Renal cortex interstitium (tissue), 15 donors: ENCODE data around the gene CHRNB1. TPM values are rescaled to one million over a fixed set of nuclear protein-coding genes. Genes with fewer than 3 reads are reported as not detected.

ENCODE experiments used
- DNase-seq, 11 donors: peaks; one replicate each; pipeline ENCODE4 v3.0.0-alpha.2; 2013; ENCODE audit warnings: low read depth in 9 of 11, low spot score in 4 of 11; ENCODE audit errors: extremely low read depth in 1 of 11
- long read RNA-seq, 16 experiments: transcript quantifications; one replicate each; lab custom pipeline, GENCODE V29; 2026
- polyA plus RNA-seq, 3 donors: library from polyadenylated mRNA; unstranded; fragments of 120-200 nt; gene quantifications; one replicate each; pipeline ENCODE4 v1.2.1, GENCODE V29; 2013; ENCODE audit not compliant: insufficient read length in 3 of 3

The CHRNB1 gene, protein sequence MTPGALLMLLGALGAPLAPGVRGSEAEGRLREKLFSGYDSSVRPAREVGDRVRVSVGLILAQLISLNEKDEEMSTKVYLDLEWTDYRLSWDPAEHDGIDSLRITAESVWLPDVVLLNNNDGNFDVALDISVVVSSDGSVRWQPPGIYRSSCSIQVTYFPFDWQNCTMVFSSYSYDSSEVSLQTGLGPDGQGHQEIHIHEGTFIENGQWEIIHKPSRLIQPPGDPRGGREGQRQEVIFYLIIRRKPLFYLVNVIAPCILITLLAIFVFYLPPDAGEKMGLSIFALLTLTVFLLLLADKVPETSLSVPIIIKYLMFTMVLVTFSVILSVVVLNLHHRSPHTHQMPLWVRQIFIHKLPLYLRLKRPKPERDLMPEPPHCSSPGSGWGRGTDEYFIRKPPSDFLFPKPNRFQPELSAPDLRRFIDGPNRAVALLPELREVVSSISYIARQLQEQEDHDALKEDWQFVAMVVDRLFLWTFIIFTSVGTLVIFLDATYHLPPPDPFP
- polyA plus RNA-seq = 10 to 100 TPM in 2 of 3 donors, 1 to 10 TPM in 1; 9.3 to 10.7 (median 10.4) TPM
- long read RNA-seq, donor 1, partial matches to known transcripts = 0 of 3 reads
- long read RNA-seq, donor 1, other reads (novel, unspliced or antisense) = 0 of 3 reads
- long read RNA-seq, donor 2, partial matches to known transcripts = 0 of 1 reads
- long read RNA-seq, donor 2, other reads (novel, unspliced or antisense) = 0 of 1 reads
- long read RNA-seq, donor 3, partial matches to known transcripts = 0 of 3 reads
- long read RNA-seq, donor 3, other reads (novel, unspliced or antisense) = 0 of 3 reads
- long read RNA-seq, donor 4, transcript CHRNB1-207 (2 exons, 1,095 nt) = major isoform, 5 of 5 reads
- long read RNA-seq, donor 4, partial matches to known transcripts = 0 of 5 reads
- long read RNA-seq, donor 4, other reads (novel, unspliced or antisense) = 0 of 5 reads
- long read RNA-seq, donor 5 = 0 reads
- long read RNA-seq, donor 6, partial matches to known transcripts = 0 of 2 reads
- long read RNA-seq, donor 6, other reads (novel, unspliced or antisense) = 0 of 2 reads
- long read RNA-seq, donor 7, partial matches to known transcripts = 0 of 2 reads
- long read RNA-seq, donor 7, other reads (novel, unspliced or antisense) = 0 of 2 reads
- long read RNA-seq, donor 8 = 0 reads
- long read RNA-seq, donor 9, partial matches to known transcripts = 0 of 6 reads
- long read RNA-seq, donor 9, other reads (novel, unspliced or antisense) = 0 of 6 reads
- long read RNA-seq, donor 10, partial matches to known transcripts = 0 of 3 reads
- long read RNA-seq, donor 10, other reads (novel, unspliced or antisense) = 0 of 3 reads
- long read RNA-seq, donor 11, partial matches to known transcripts = 0 of 4 reads
- long read RNA-seq, donor 11, other reads (novel, unspliced or antisense) = 0 of 4 reads
- long read RNA-seq, donor 12, partial matches to known transcripts = 0 of 1 reads
- long read RNA-seq, donor 12, other reads (novel, unspliced or antisense) = 0 of 1 reads
- long read RNA-seq, donor 13 = 0 reads
- long read RNA-seq, donor 14, partial matches to known transcripts = 0 of 3 reads
- long read RNA-seq, donor 14, other reads (novel, unspliced or antisense) = 0 of 3 reads
- long read RNA-seq, donor 15, partial matches to known transcripts = 0 of 1 reads
- long read RNA-seq, donor 15, other reads (novel, unspliced or antisense) = 0 of 1 reads
- long read RNA-seq, donor 16, transcript CHRNB1-207 (2 exons, 1,095 nt) = major isoform, 7 of 26 reads
- long read RNA-seq, donor 16, partial matches to known transcripts = 19 of 26 reads
- long read RNA-seq, donor 16, other reads (novel, unspliced or antisense) = 0 of 26 reads

- no peak for DNase-seq
Observed at GRCh38 chr17:7444682-7445618, at the start of gene CHRNB1. TSS of gene CHRNB1 (plus strand) at chr17:7445061. CDS start at chr17:7445128, 67 bp downstream.

- DNase-seq = no peak
Observed at GRCh38 chr17:7396147-7396546, 48.7 kb upstream of the CHRNB1 start.

DNA sequence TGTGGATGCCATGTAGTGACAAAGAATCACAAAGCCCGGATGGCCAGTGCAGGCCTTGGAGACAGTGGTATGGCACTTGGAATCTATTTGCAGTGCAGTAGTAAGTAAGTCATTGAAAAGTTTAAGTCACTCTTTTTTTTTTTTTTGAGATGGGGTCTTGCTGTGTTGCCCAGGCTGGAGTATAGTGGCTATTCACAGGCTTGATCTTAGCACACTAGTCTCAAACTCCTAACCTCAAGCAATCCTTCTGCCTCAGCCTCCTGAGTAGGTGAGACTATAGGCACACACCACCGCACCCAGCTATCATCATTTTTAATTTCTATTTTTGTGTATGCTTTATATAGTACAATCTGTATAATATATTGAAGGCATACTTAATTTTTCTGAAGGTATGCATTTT lies 46.2 kb upstream of the CHRNB1 start:
- no peak for DNase-seq

DNA sequence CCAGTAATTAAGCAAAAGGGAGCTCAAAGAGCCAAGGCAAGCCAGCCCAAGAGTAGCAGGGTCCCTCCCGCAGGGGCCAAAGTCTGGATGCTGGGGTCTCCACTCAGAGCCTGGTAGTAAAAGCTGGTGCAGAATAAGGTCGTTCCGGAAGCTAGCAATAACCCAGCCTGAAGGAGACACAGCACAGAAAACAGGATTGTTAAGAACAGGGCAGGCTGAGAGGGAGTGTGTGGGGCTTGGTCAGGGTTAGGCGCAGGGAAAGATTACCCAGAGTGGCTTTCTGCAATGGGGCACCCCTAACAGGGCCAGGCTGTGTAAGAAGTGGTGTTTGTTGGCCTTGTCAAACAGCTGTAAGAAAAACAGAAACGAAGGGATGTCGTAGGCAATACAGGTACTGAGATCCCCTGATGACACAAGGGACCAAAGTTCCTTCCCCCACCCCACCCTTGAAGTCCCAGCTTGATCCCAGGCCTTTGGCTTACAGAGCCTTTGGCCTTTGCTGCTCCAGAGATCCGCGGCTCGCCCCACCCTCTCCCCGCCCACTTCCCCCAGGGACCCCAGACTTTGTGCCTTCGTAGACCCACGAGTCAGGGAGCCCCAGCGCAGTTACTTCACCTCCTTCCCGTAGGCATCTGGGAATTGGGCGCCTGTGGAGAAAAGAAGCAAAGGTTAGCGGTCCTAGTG lies 41.7 kb upstream of the CHRNB1 start:
- DNase-seq = no peak

DNA sequence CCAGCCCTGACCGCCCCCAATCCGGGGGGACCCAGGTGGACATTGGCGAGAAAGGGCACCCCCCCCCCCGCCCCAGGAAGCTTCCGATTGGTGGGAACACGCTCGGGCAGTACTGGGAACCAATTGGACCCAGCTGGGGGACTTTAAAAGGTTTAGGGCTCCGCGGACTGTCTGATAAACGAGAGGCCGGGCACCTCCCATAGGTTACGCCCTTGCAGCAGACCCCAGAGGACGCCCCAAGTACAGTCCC lies 41.2 kb upstream of the CHRNB1 start:
- no peak for DNase-seq

DNA sequence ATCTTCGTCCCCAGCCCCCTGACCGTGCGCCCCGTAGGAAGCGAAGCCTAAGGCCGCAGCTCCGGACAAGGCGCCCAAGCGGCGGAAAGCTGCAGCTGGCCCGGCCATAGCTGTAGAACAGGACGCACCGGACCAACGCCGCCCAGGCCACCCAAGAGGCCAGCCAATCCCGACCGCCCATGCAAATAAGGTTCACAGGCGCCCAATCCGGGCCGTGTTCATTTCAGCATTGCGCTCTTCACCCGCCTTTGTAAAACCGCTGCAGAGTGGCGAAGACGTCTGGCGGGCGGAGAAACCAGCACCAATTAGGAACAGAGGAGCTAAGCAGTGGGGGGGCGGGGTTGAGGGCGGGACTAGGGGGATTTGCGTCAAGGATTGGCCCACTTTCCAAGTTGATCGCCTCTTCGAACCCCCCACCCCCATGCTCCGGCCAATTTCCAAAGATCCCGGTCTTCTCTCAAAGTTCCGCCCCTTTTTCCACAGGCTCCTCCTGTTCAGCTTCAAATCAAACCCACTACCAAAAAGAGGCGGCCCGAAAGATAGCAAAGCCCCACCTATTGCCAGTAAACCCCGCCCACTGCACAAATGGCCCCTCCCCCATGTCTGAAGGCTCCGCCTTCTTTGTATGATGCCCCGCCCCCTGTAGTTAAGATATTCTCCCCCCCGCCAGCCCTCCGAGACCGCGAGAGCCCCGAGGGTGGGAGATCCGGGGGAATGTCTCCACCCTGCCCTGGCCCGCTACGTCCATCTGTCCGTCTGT lies 40.7 kb upstream of the CHRNB1 start, which contains the start of gene TMEM256:
TMEM256 (minus strand) TSS at position 121 of the 760 bp plus-strand sequence; CDS start at position 108, 13 bp downstream.
- DNase-seq = peak; percentile 96 to 100 (median 99)

GRCh38 chr17:7404737-7405349 lies 40.0 kb upstream of the CHRNB1 start:
- no peak for DNase-seq

DNA sequence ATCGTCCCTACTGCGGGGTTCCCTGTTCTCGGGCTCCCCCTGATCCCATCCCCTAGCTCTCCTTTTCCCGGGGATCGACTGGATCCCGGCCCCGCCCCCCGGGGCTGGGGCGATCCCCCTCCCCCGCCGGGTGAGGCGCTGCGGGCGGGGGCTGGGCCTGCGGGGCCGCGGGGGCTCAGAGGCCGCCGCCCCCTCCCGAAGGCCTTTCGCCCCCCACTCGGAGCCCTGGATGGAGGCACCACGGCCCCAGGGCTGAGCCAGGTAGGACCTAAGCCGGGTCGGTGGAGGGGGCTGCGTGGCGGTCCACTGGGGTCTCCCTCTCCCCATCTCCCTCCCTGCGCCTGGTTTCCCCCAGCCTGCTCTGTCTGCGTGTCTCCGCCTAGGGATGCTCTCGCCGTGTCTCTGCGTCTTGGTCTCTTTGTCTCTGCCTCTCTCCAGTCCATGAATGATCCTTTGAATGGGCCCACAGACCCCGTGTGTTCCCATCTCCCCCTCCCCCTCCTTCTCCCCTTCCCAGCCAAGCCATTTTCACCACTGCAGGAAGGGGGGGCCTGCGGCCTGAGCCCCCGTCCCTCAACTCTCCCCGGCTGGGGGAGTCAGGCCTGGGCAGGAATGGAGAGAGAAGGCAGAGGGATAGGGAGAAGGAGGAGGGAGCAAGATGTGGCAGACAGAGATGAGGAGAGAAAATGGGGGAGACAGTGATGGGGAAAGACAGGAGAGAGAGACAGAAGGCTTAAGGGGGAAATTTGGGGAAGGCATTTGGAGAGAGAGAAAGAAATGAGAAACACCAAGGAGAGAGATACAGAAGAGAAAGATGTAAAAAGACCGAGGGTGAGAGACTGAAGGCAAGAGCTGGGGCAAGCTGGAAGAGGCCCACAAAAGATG lies 39.3 kb upstream of the CHRNB1 start:
- no peak for DNase-seq

- DNase-seq = no peak
Observed at GRCh38 chr17:7406235-7406825, 38.5 kb upstream of the CHRNB1 start.

DNA sequence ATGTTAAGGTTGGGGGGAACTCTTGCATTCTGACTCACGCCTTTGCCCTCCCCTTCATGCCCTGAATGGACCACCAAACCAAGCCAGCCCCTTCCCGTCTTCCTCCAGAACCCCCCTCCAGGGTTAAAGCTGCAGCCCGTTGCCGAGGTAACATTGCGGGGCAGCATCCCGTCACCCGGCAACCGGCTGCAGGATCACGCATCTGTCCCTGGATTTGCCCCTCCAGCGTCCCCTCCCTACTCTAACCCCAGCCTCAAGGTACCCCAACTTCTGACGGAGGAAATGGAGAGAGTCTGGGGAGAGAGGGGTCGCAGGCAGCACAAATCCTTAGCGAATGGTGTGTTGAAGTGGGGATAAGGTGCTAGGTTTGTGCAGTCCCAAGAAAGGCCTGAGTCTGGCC lies 37.8 kb upstream of the CHRNB1 start:
- DNase-seq = no peak

- DNase-seq = no peak
Observed at GRCh38 chr17:7407485-7408251, 37.2 kb upstream of the CHRNB1 start, which contains the start of gene NLGN2. TSS of gene NLGN2 (plus strand) at chr17:7407845. CDS start at chr17:7408256, 411 bp downstream.

DNA sequence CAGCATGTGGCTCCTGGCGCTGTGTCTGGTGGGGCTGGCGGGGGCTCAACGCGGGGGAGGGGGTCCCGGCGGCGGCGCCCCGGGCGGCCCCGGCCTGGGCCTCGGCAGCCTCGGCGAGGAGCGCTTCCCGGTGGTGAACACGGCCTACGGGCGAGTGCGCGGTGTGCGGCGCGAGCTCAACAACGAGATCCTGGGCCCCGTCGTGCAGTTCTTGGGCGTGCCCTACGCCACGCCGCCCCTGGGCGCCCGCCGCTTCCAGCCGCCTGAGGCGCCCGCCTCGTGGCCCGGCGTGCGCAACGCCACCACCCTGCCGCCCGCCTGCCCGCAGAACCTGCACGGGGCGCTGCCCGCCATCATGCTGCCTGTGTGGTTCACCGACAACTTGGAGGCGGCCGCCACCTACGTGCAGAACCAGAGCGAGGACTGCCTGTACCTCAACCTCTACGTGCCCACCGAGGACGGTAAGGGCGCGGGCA lies 36.6 kb upstream of the CHRNB1 start:
- no peak for DNase-seq

DNA sequence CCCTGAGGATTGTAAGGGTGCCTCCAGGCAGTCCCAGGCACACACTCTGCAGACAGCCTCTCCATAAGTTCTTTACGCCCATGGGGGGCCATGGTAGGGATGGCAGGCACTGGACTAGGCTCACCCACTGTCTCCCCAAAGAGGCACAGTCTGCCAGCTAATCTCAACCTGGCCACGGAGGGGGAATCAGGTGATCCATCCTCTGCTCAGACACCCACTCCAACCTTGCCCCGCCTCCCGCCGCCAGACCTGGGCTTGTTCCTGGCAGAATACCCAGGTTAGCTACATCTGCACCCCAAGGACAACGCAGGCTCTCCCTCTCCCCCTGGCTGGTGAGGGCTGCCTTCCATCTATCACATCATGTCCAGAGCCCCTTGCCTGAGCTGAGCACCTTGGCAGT lies 36.0 kb upstream of the CHRNB1 start:
- DNase-seq = no peak
